Suprapubic skin (tissue), 4 donors: Measurements from ENCODE around the gene CLEC5A. TPM values are rescaled to one million over a fixed set of nuclear protein-coding genes. Genes with fewer than 3 reads are reported as not detected.

Experiments used
- DNase-seq, 2 donors: peaks; one replicate each; pipeline ENCODE4 v3.0.0-alpha.2; 2019; ENCODE audit warnings: low spot score in 2 of 2
- H3K27ac ChIP-seq: fragments of 200-600 bp; sonication (generic); one replicate; pipeline ENCODE4 v1.5.1; 2019
- H3K27me3 ChIP-seq: fragments of 200-600 bp; sonication (generic); one replicate; pipeline ENCODE4 v1.5.1; 2019
- H3K36me3 ChIP-seq: fragments of 200-600 bp; sonication (generic); one replicate; pipeline ENCODE4 v1.5.1; 2019
- H3K4me1 ChIP-seq: fragments of 200-600 bp; sonication (generic); one replicate; pipeline ENCODE4 v1.5.1; 2019
- H3K4me3 ChIP-seq: fragments of 200-600 bp; sonication (generic); one replicate; pipeline ENCODE4 v1.5.1; 2019; ENCODE audit warnings: mild to moderate bottlenecking
- H3K9me3 ChIP-seq: fragments of 200-600 bp; sonication (generic); one replicate; pipeline ENCODE4 v1.5.1; 2019
- EP300 ChIP-seq: sonication (generic); formaldehyde crosslinking; IDR thresholded peaks from one replicate; pipeline ENCODE4 v1.6.1; 2017; ENCODE audit warnings: antibody characterized with exemption
- POLR2A ChIP-seq, 2 donors: fragments of 450-650 bp; IDR thresholded peaks; one replicate each; pipeline ENCODE4 v1.6.1; 2017; ENCODE audit warnings: antibody characterized with exemption in 2 of 2, mild to moderate bottlenecking in 2 of 2, moderate library complexity in 2 of 2
- POLR2AphosphoS5 ChIP-seq, 3 donors: sonication (generic); formaldehyde crosslinking; IDR thresholded peaks; one replicate each; pipeline ENCODE4 v1.6.1; 2017; ENCODE audit warnings: antibody characterized with exemption in 3 of 3
- whole genome bisulfite sequencing: methylation state at CpG from one replicate; pipeline ENCODE4 v1.1.5; 2018; 5-methylcytosine and 5-hydroxymethylcytosine counted together
- total RNA-seq, 4 donors: library from RNA; depleted of rRNA; stranded (reverse); fragments of >200 nt; gene quantifications; one replicate each; pipeline ENCODE4 v1.1.0, GENCODE V29; 2016
- TF ChIP-seq, protein P1 (sequence below), 2 donors: fragments of 200-600 bp in 1 of 2; fragments of 450-650 bp in 1 of 2; sonication (generic) in 1 of 2; IDR thresholded peaks; one replicate each; pipeline ENCODE4 v1.5.1; 2016 to 2019; ENCODE audit warnings: antibody characterized with exemption in 2 of 2, mild to moderate bottlenecking in 1 of 2, moderate library complexity in 1 of 2

The CLEC5A gene
- 1 to 10 TPM; 2.2 to 5.4 (median 3.9) TPM for total RNA-seq

DNA sequence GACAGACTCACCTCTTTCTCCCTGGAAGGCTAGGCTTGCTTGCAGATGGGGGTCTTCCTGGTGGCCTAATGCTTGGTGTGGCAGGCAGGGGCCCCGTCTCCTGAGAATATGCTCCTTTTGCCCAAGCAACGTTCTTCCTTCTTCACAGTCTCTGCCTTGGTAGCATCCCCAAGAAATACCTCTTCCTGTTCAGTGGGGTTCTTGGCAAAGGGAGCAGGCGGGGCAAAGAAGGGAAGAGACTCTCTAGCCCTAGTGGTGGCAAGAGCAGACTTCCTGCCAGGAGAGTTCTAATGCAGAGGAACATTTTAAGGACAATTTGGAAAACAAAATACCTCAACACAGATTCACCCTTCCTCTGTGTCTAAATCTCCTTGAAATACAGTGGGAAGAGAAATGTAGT lies at the start of gene CLEC5A:
TSS of gene CLEC5A (minus strand) at position 179 of the 400 bp plus-strand sequence. CDS start 682 bp downstream, outside the sequence.
- H3K27ac ChIP-seq = no peak within 1 kb of the TSS
- TF ChIP-seq POLR2AphosphoS5 (IDR thresholded peaks at IDR 0.05) = no peak
- TF ChIP-seq, protein P1, sequence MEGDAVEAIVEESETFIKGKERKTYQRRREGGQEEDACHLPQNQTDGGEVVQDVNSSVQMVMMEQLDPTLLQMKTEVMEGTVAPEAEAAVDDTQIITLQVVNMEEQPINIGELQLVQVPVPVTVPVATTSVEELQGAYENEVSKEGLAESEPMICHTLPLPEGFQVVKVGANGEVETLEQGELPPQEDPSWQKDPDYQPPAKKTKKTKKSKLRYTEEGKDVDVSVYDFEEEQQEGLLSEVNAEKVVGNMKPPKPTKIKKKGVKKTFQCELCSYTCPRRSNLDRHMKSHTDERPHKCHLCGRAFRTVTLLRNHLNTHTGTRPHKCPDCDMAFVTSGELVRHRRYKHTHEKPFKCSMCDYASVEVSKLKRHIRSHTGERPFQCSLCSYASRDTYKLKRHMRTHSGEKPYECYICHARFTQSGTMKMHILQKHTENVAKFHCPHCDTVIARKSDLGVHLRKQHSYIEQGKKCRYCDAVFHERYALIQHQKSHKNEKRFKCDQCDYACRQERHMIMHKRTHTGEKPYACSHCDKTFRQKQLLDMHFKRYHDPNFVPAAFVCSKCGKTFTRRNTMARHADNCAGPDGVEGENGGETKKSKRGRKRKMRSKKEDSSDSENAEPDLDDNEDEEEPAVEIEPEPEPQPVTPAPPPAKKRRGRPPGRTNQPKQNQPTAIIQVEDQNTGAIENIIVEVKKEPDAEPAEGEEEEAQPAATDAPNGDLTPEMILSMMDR (IDR thresholded peaks at IDR 0.05) = no peak
- no peak for TF ChIP-seq EP300
- no peak for TF ChIP-seq POLR2A (IDR thresholded peaks at IDR 0.05)
- WGBS = 71% methylated on average over 3 of the region's 3 CpGs
- H3K4me3 ChIP-seq = no peak within 1 kb of the TSS
- H3K9me3 ChIP-seq = peaks cover 5% of the 10 kb centered on the region
- DNase-seq = no peak
- H3K4me1 ChIP-seq = no peaks in the 10 kb centered on the region
- no peaks in the 10 kb centered on the region for H3K27me3 ChIP-seq
- no peaks in the 10 kb centered on the region for H3K36me3 ChIP-seq

DNA sequence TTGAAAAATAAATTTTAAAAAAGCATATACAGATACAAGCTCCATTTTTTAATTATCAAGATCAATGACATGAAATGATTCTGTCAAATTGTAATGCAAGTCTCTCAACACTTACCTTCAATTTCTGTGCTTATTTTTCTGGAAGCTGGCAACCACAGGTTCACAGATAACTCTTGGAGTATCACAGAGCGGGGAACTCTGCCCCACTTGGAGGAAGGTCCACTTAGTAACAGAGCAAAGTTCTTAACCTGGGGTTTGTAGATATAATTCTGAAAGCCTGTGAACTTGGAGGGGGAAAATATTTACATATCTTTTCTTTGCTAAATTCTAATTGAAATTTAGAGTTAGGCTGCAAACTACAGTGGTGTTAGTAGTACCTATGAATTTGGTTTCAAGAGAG lies 46.6 kb upstream of the CLEC5A start:
- Histone ChIP-seq H3K27ac (no peak overlapping the region), H3K27me3 (no peaks in the 10 kb centered on the region), H3K36me3 (no peaks in the 10 kb centered on the region), H3K4me3 (no peak overlapping the region), H3K4me1 (no peaks in the 10 kb centered on the region), H3K9me3 (no peaks in the 10 kb centered on the region)
- no peak for TF ChIP-seq POLR2A (IDR thresholded peaks at IDR 0.05)
- TF ChIP-seq EP300 = no peak
- no peak for TF ChIP-seq POLR2AphosphoS5 (IDR thresholded peaks at IDR 0.05)
- TF ChIP-seq, protein P1 (IDR thresholded peaks at IDR 0.05) = no peak
- DNase-seq = no peak
- WGBS = 69% methylated on average over 1 of the region's 1 CpG

DNA sequence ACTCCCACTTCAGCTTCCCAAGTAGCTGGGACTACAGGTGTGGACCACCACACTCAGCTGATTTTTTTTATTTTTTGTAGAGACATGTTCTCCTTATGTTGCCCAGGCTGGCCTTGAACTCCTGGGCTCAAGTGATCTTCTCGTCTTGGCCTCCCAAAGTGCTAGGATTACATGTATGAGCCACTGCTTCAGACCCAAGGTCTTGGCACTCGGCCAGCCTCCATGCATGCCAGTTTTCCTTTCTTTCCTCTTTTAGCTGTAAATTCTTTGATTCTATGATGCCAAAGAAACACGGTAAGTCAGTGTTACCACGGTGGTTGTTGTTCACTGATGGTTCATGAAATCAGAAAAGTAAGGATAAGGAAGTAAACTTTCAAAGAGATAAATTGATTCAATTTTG lies 45.9 kb upstream of the CLEC5A start:
- Histone ChIP-seq H3K4me3 (no peak overlapping the region), H3K9me3 (no peaks in the 10 kb centered on the region), H3K27ac (no peak overlapping the region), H3K4me1 (no peaks in the 10 kb centered on the region), H3K36me3 (no peaks in the 10 kb centered on the region), H3K27me3 (no peaks in the 10 kb centered on the region)
- TF ChIP-seq POLR2A (IDR thresholded peaks at IDR 0.05) (no peak), EP300 (no peak), POLR2AphosphoS5 (IDR thresholded peaks at IDR 0.05) (no peak)
- TF ChIP-seq, protein P1 (IDR thresholded peaks at IDR 0.05) = no peak
- DNase-seq = no peak
- 46% methylated on average over 4 of the region's 4 CpGs for WGBS

DNA sequence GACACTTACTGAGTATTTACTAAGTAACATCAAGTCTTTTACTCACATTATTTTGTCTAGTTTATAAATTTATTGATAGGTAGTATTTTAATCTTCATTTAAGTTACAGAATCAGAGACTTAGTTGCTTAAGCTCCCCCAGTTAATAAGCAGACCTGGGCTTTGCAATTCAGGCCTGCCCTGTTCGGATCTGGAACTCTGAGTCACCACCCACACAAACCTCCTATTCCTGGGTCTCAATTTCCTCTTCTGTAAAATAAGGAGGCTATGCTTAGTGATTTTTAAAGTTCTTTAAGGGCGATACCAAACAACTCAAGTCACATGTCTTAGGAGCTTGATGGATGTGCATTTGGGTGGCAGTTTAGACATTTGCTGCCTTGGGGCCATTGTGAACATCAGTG lies 45.4 kb upstream of the CLEC5A start:
- TF ChIP-seq, protein P1 (IDR thresholded peaks at IDR 0.05) = no peak
- TF ChIP-seq POLR2AphosphoS5 (IDR thresholded peaks at IDR 0.05) (no peak), POLR2A (IDR thresholded peaks at IDR 0.05) (no peak), EP300 (no peak)
- H3K4me1 ChIP-seq = no peaks in the 10 kb centered on the region
- WGBS = 76% methylated on average over 2 of the region's 2 CpGs
- DNase-seq = no peak
- H3K27me3 ChIP-seq = no peaks in the 10 kb centered on the region
- H3K36me3 ChIP-seq = no peaks in the 10 kb centered on the region
- no peak overlapping the region for H3K27ac ChIP-seq
- H3K9me3 ChIP-seq = no peaks in the 10 kb centered on the region
- no peak overlapping the region for H3K4me3 ChIP-seq

DNA sequence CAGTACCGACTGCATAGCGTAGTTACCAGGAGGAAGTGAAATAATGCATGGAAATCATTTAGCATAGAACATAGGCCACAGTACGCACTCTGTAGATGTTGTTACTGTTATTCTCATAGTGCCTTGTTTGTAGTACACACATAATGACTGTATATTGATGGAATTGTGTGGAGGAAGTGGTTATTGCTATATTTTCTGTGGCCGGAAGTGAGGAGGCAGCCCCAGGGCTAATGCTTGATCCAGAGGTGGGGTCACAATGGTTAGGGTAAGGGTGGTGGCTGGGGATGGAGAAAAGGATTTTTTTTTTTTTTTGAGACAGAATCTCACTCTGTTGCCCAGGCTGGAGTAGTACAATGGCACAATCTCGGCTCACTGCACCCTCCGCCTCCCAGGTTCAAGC lies 44.4 kb upstream of the CLEC5A start:
- no peak for DNase-seq
- Histone ChIP-seq H3K9me3 (no peaks in the 10 kb centered on the region), H3K27ac (no peak overlapping the region), H3K4me1 (no peaks in the 10 kb centered on the region), H3K27me3 (no peaks in the 10 kb centered on the region), H3K36me3 (no peaks in the 10 kb centered on the region), H3K4me3 (no peak overlapping the region)
- WGBS = 71% methylated on average over 6 of the region's 6 CpGs
- TF ChIP-seq POLR2A (IDR thresholded peaks at IDR 0.05) = no peak
- TF ChIP-seq POLR2AphosphoS5 (IDR thresholded peaks at IDR 0.05) = no peak
- no peak for TF ChIP-seq EP300
- TF ChIP-seq, protein P1 (IDR thresholded peaks at IDR 0.05) = no peak
